Measurements from ENCODE around the gene MGAT5. TPM values are rescaled to one million over a fixed set of nuclear protein-coding genes. Genes with fewer than 3 reads are reported as not detected.

MGAT5 gene
- total RNA-seq, 1 donor from 2014 or later = 21.2 TPM

GRCh38 chr2:134499307-134499926 is 245.5 kb downstream of the MGAT5 start:
- H3K27ac Mint-ChIP-seq = no peak overlapping the region

GRCh38 chr2:134500211-134500935 is 246.5 kb downstream of the MGAT5 start:
- Histone ChIP-seq H2AFZ (replicated peaks) (no peak overlapping the region), H3K36me3 (no peaks in the 10 kb centered on the region), H4K20me1 (ENCODE audit: low read depth) (no peaks in the 10 kb centered on the region), H3K9me3 (ENCODE audit: low read depth) (no peaks in the 10 kb centered on the region), H3K79me2 (ENCODE audit: low read depth) (no peaks in the 10 kb centered on the region), H3K4me2 (no peak overlapping the region), H3K27me3 (no peaks in the 10 kb centered on the region), H3F3A (ENCODE audit: low read depth) (no peaks in the 10 kb centered on the region), H3K4me1 (peaks cover 13% of the 10 kb centered on the region), H3K9ac (no peak overlapping the region), H3K4me3 (no peak overlapping the region), H3K27ac (no peak overlapping the region)
- H3K4me1 Mint-ChIP-seq = peaks cover 6% of the 10 kb centered on the region
- no peak overlapping the region for H3K4me3 Mint-ChIP-seq
- peaks cover 4% of the 10 kb centered on the region for H3K27me3 Mint-ChIP-seq (ENCODE audit: insufficient read depth, low read depth)
- DNase-seq (ENCODE audit: low spot score) = no peak
- no peaks in the 10 kb centered on the region for H3K9me3 Mint-ChIP-seq
- no peaks in the 10 kb centered on the region for H3K36me3 Mint-ChIP-seq
- H3K27ac Mint-ChIP-seq = no peak overlapping the region
- TF ChIP-seq EZH2phosphoT487 (IDR thresholded peaks at IDR 0.05) = no peak
- TF ChIP-seq EZH2 (IDR thresholded peaks at IDR 0.05) = no peak
- no peak for TF ChIP-seq CTCF (IDR thresholded peaks at IDR 0.05)

More at GRCh38 chr2:134499307-134499926, 245.5 kb downstream of the MGAT5 start:
- no peak overlapping the region for H3K9ac ChIP-seq
- Mint-ChIP-seq H3K9me3 (no peaks in the 10 kb centered on the region), H3K4me1 (peaks cover 6% of the 10 kb centered on the region), H3K4me3 (no peak overlapping the region), H3K36me3 (no peaks in the 10 kb centered on the region), H3K27me3 (ENCODE audit: insufficient read depth, low read depth) (peaks cover 4% of the 10 kb centered on the region)
- H3K4me2 ChIP-seq = no peak overlapping the region
- no peaks in the 10 kb centered on the region for H3K9me3 ChIP-seq (ENCODE audit: low read depth)
- no peak for TF ChIP-seq CTCF (IDR thresholded peaks at IDR 0.05)
- TF ChIP-seq EZH2phosphoT487 (IDR thresholded peaks at IDR 0.05) = no peak
- no peak for TF ChIP-seq EZH2 (IDR thresholded peaks at IDR 0.05)
- peak overlapping the region; percentile 28 for H2AFZ ChIP-seq (replicated peaks)
- DNase-seq (ENCODE audit: low spot score) = peak; percentile 8
- H3K4me1 ChIP-seq = peaks cover 13% of the 10 kb centered on the region
- no peaks in the 10 kb centered on the region for H3K79me2 ChIP-seq (ENCODE audit: low read depth)
- H3K27ac ChIP-seq = no peak overlapping the region
- H3K4me3 ChIP-seq = no peak overlapping the region
- H3K36me3 ChIP-seq = no peaks in the 10 kb centered on the region
- H4K20me1 ChIP-seq (ENCODE audit: low read depth) = no peaks in the 10 kb centered on the region
- H3F3A ChIP-seq (ENCODE audit: low read depth) = no peaks in the 10 kb centered on the region
- no peaks in the 10 kb centered on the region for H3K27me3 ChIP-seq

GRCh38 chr2:134501476-134502091 is 247.7 kb downstream of the MGAT5 start:
- no peak overlapping the region for H3K27ac Mint-ChIP-seq
- Histone ChIP-seq H3K4me1 (peaks cover 13% of the 10 kb centered on the region), H2AFZ (replicated peaks) (no peak overlapping the region), H4K20me1 (ENCODE audit: low read depth) (no peaks in the 10 kb centered on the region), H3K79me2 (ENCODE audit: low read depth) (no peaks in the 10 kb centered on the region), H3K9me3 (ENCODE audit: low read depth) (no peaks in the 10 kb centered on the region), H3K36me3 (no peaks in the 10 kb centered on the region), H3K9ac (no peak overlapping the region), H3K4me3 (no peak overlapping the region), H3K27ac (no peak overlapping the region), H3K4me2 (no peak overlapping the region), H3K27me3 (no peaks in the 10 kb centered on the region), H3F3A (ENCODE audit: low read depth) (no peaks in the 10 kb centered on the region)
- H3K36me3 Mint-ChIP-seq = no peaks in the 10 kb centered on the region
- TF ChIP-seq EZH2 (IDR thresholded peaks at IDR 0.05) (no peak), EZH2phosphoT487 (IDR thresholded peaks at IDR 0.05) (no peak), CTCF (IDR thresholded peaks at IDR 0.05) (no peak)
- no peak for DNase-seq (ENCODE audit: low spot score)
- peaks cover 6% of the 10 kb centered on the region for H3K4me1 Mint-ChIP-seq
- peaks cover 3% of the 10 kb centered on the region for H3K27me3 Mint-ChIP-seq (ENCODE audit: insufficient read depth, low read depth)
- H3K9me3 Mint-ChIP-seq = no peaks in the 10 kb centered on the region
- H3K4me3 Mint-ChIP-seq = no peak overlapping the region
